T47D (cell line): ENCODE data around the gene THBS4.

Experiments used
- DNase-seq, 2 experiments: peaks; one replicate each; pipeline versions ENCODE4 v3.0.0 to v3.0.0-alpha.2; 2011 to 2012; ENCODE audit warnings: low read depth in 1 of 2, low spot score in 1 of 2
- JUND ChIP-seq: IDR thresholded peaks from 2 replicates; pipeline ENCODE4 v1.6.1; 2012; ENCODE audit warnings: low read depth
- in situ Hi-C: cut with HindIII; loops from 2 replicates; pipeline ENCODE4 v1.10.0; 2016; ENCODE audit warnings: low sequenced_read_pairs, low pct_unique_long_range_greater_than_20kb

Gene THBS4

DNA sequence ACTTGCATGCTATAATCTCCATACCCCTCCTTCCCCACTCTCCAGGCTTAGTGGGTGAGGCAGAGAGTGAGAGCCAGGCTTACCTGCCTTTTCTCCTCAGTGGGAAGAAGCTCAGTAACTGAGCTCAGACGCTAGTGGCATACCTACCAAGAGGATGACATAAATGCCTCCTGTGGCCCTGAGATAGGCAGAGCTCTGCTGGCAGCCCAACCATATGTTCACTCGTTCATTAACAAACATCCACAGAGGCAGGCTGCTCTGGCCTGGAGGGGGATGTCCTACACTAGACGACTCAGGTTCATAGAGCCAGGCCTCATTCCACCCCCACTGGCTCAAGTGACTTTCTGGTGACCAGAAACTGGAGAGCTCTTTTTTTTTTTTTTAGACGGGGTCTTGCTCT, 81.3 kb downstream of the THBS4 start:
- DNase-seq: no peak
- no peak for TF ChIP-seq JUND
- in situ Hi-C loops: no loop called here

DNA sequence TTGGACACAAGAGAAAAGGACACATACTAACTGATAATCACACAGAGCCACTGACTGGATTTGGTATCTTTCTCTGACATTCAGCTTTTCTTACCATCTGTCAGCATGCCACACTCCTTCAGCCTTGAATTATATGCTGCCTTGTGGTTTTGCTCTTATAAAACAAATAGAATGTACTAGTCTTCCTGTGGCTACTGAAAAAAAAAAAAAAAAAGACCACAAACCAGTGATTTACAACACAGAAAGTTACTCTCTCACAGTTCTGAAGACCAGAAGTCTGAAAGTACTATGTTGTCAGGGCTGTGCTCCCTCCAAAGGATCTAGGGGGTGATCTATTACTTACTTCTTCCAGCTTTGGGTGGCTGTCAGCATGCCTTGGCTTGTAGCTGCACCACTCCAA, 82.3 kb downstream of the THBS4 start:
- in situ Hi-C loops: no loop called here
- no peak for DNase-seq
- TF ChIP-seq JUND: no peak

GRCh38 chr5:80119372-80119771, 84.2 kb downstream of the THBS4 start:
- no peak for DNase-seq
- in situ Hi-C loops: no loop called here
- TF ChIP-seq JUND: no peak

DNA sequence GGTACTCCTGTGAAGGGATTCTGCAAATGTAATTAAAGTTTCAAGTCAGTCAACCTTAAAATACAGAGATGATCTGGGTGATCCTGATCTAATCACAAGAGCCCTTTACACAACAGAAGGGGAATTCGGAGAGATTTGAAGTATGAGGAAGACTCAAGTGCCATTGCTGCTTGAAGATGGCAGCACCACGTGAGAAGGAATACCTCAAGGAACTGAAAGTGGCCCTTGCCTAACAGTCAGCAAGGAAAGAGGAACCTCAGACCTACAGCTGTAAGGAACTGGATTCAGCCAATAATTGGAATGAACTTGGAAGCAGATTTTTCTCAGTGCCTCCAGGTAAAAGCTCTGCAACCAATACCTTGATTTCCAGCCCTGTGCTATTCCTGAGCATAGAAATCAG, 87.4 kb downstream of the THBS4 start:
- in situ Hi-C loops: no loop called here
- no peak for DNase-seq
- TF ChIP-seq JUND: no peak

GRCh38 chr5:80124121-80124918, 89.2 kb downstream of the THBS4 start:
- no peak for DNase-seq
- in situ Hi-C loops: no loop called here
- TF ChIP-seq JUND: no peak

- in situ Hi-C loops: no loop called here
- no peak for TF ChIP-seq JUND
- DNase-seq: no peak
Measured at GRCh38 chr5:80125022-80125961, 90.1 kb downstream of the THBS4 start.

DNA sequence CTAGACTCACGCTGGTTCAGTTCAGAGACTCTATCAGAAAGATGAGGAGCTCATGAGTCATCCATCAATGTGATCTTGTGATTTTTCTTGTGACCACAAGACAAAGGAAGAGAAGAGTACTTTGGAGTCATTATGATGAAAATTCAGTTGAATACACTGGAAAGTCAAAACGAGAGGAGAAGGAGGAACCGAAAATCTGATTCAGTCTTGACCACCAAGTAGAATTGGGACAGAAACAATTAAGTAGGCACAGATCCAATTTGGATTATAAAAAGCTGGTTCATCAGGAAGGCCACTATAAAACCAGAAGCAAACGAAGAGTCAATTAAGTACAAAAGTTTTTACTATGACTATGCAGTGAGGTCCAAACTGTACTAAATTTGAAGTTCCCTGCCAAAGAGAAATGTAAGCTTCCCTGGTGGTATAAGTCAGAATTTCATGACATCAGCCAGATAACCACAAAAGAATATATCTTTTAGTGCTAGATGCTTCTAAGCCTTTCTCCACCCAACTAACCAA, 90.9 kb downstream of the THBS4 start:
- no peak for DNase-seq
- in situ Hi-C loops: no loop called here
- no peak for TF ChIP-seq JUND

- no peak for DNase-seq
- no peak for TF ChIP-seq JUND
Measured at GRCh38 chr5:80127116-80127552, 92.0 kb downstream of the THBS4 start.

GRCh38 chr5:80128141-80128540, 93.0 kb downstream of the THBS4 start:
- peak in 1 of 2 experiments; percentile 3 for DNase-seq
- in situ Hi-C loops: no loop called here
- TF ChIP-seq JUND: no peak

More at GRCh38 chr5:80127116-80127552, 92.0 kb downstream of the THBS4 start:
- in situ Hi-C loops: no loop called here

DNA sequence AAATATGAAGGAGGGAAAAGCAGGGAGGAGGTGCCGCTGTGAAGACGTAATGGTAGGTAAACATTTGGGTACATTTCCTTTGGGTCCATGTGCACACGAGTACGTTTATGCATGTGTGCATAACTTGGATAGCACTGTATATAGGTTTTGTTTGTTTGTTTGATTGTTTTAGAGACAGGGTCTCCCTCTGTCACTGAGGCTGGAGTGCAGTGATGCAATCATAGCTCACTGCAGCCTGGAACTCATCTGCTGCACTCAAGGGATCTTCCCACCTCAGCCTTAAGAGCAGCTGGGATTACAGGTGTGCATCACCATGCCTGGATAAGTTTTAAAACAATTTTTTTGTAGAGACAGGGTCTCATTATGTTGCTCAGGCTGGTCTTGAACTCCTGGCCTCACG, 94.0 kb downstream of the THBS4 start:
- TF ChIP-seq JUND: no peak
- DNase-seq: no peak
- in situ Hi-C loops: no loop called here
